T-helper 17 cell (primary cell): ENCODE measurements around the gene DEFB124. TPM values are rescaled to one million over a fixed set of nuclear protein-coding genes. Genes with fewer than 3 reads are reported as not detected.
"Not testable (repeated sequence)": the region's sequence is repeated elsewhere in the genome, so short reads cannot be mapped to it uniquely, and the experiment has no call there.

ENCODE experiments used
- ATAC-seq: fragments of 150-1000 bp; cut with Tn5 transposase; 2 replicates; pipeline ENCODE4 v1.10.0; 2021; ENCODE audit warnings: mild to moderate bottlenecking, moderate library complexity
- DNase-seq, 3 donors: peaks; one replicate each; pipeline versions ENCODE4 v3.0.0 to v3.0.0-alpha.2; 2020 to 2021
- H3K9me3 ChIP-seq: one replicate; pipeline ENCODE4 v1.7.0; 2013; ENCODE audit warnings: low read length, mild to moderate bottlenecking; ENCODE audit not compliant: control insufficient read depth, poor library complexity, severe bottlenecking
- H3K27ac Mint-ChIP-seq: one replicate; pipeline ENCODE4 v1.8.0; 2022; ENCODE audit warnings: mild to moderate bottlenecking, moderate library complexity, mixed read lengths
- H3K27me3 Mint-ChIP-seq: one replicate; pipeline ENCODE4 v1.8.0; 2022; ENCODE audit warnings: mixed read lengths
- H3K36me3 Mint-ChIP-seq: one replicate; pipeline ENCODE4 v1.8.0; 2022; ENCODE audit warnings: low read depth, mixed read lengths
- H3K4me1 Mint-ChIP-seq: one replicate; pipeline ENCODE4 v1.8.0; 2022; ENCODE audit warnings: mild to moderate bottlenecking, mixed read lengths
- H3K4me3 Mint-ChIP-seq: one replicate; pipeline ENCODE4 v1.8.0; 2022; ENCODE audit warnings: mild to moderate bottlenecking, moderate library complexity, mixed read lengths
- total RNA-seq, 4 donors: library from RNA in 2 of 4; stranded (reverse) in 2 of 4; gene quantifications; one replicate each; pipeline ENCODE4 v1.2.3 and lab custom pipeline; 2022 to 2026

DEFB124 gene
- total RNA-seq, 2 donors from 2014 or later = not detected

DNA sequence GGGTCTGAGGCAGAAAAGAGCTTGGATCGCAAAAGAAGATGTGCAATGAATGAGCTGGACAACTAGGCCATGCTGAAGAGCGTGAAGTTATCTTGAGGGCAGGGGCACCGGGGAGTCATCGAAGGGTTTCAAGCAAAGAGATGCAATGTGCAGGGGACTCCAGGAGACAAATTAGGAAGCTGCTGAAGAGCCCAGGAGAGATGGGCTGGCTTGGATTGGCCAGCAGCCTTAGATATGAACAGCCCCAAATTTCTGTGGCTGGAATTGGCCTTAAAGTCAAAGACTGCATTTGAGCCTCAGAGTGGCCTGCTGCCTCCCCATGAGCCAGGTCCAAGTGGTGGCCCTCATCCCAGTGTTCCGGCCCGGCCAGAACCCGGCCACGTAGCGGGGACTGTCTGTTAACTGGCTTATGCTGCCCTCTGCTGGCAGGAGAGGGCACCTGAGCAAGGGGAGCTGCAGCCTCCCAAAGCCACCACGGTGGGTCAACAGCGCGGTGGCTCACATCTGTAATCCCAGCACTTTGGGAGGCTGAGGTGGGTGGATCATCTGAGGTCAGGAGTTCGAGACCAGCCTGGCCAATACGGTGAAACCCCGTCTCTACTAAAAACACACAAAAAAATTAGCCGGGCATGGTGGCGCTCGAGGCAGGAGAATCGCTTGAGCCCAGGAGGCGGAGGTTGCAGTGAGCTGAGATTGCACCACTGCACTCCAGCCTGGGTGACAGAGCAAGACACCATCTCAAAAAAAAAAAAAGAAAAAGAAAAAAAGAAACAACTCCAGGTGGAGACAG lies 28.2 kb upstream of the DEFB124 start:
- peak; percentile 98 for ATAC-seq
- H3K4me3 Mint-ChIP-seq = not testable (repeated sequence)

DNA sequence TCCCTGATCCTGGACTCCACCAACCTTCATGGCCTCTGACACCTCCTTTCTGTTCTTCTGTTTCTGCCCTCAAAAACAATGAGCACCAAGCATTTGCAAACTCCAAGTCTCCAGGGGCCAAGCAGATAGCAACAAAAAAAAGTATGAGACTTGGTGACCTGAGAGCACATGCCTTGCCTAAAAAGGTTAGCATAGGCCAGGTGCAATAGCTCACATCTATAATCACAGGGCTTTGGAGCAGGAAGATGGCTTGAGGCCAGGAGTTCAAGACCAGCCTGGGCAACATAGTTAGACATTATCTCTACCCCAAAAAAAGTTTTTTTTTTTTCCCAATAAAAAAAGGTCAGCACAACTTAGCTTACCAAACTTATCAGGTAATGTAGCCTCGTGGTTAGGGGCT lies 25.6 kb upstream of the DEFB124 start:
- H3K27me3 Mint-ChIP-seq = peaks cover 49% of the 10 kb centered on the region
- H3K4me1 Mint-ChIP-seq = peaks cover 7% of the 10 kb centered on the region
- no peak for ATAC-seq

More for the DNA sequence above, 28.2 kb upstream of the DEFB124 start:
- DNase-seq = peak; percentile 56 to 71 (median 65)
- not testable (repeated sequence) for H3K36me3 Mint-ChIP-seq, H3K4me1 Mint-ChIP-seq, H3K9me3 ChIP-seq
- peak overlapping the region; percentile 60 for H3K27ac Mint-ChIP-seq
- H3K27me3 Mint-ChIP-seq = peaks cover 38% of the 10 kb centered on the region

GRCh38 chr20:31497838-31498540 lies 23.1 kb upstream of the DEFB124 start:
- H3K9me3 ChIP-seq = no peaks in the 10 kb centered on the region
- no peak overlapping the region for H3K27ac Mint-ChIP-seq
- peaks cover 3% of the 10 kb centered on the region for H3K4me1 Mint-ChIP-seq
- ATAC-seq (no peak), DNase-seq (no peak)
- H3K4me3 Mint-ChIP-seq = no peak overlapping the region
- H3K36me3 Mint-ChIP-seq = peaks cover 4% of the 10 kb centered on the region
- peaks cover 42% of the 10 kb centered on the region for H3K27me3 Mint-ChIP-seq

More for the DNA sequence above, 25.6 kb upstream of the DEFB124 start:
- Mint-ChIP-seq H3K36me3 (peaks cover 4% of the 10 kb centered on the region), H3K4me3 (no peak overlapping the region), H3K27ac (no peak overlapping the region)
- no peaks in the 10 kb centered on the region for H3K9me3 ChIP-seq
- no peak for DNase-seq

- Mint-ChIP-seq H3K27ac (no peak overlapping the region), H3K4me3 (no peak overlapping the region), H3K27me3 (peaks cover 42% of the 10 kb centered on the region), H3K4me1 (peaks cover 3% of the 10 kb centered on the region), H3K36me3 (peaks cover 4% of the 10 kb centered on the region)
- DNase-seq = no peak
- no peak for ATAC-seq
- no peaks in the 10 kb centered on the region for H3K9me3 ChIP-seq
Measured at GRCh38 chr20:31496761-31497295, 21.9 kb upstream of the DEFB124 start.

DNA sequence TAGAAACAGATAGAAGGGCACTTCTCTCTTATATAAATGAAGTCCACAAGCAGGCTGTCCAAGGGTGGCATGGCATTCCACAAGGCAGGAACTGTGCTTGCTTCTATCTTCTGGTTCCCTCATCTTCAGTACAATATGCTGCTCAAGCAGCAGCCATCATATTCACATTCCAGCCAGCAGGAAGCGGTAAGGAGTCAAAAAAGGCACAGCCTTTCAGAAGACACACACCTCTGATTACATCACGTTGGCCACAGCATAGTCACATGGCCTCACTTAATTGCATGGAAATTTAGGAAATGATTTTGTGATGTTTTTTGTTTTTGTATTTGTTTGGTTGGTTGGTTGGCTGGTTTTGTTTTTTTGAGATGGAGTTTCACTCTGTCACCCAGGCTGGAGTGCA lies 19.2 kb upstream of the DEFB124 start:
- Mint-ChIP-seq H3K27me3 (peaks cover 39% of the 10 kb centered on the region), H3K27ac (no peak overlapping the region), H3K4me3 (no peak overlapping the region), H3K36me3 (peaks cover 4% of the 10 kb centered on the region), H3K4me1 (peaks cover 3% of the 10 kb centered on the region)
- DNase-seq (no peak), ATAC-seq (no peak)
- no peaks in the 10 kb centered on the region for H3K9me3 ChIP-seq

DNA sequence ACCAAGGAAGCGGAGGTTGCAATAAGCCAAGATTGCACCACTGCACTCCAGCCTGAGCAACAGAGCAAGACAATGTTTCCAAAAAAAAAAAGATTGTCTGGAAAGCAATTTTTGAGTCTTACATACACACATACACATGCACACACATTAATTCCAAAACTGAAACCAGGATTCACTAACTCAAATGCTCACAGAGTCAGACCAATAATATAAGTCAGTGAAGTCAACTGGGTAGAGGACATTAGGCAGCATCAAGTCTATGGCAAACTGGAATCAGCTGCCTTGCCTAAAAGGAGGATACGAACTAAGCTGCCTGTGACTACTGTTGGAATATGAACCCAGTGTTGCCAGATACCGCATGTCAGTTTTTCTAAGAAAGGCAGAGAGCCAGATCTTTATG lies 15.8 kb upstream of the DEFB124 start:
- H3K4me3 Mint-ChIP-seq = no peak overlapping the region
- H3K36me3 Mint-ChIP-seq = no peaks in the 10 kb centered on the region
- no peak overlapping the region for H3K27ac Mint-ChIP-seq
- peaks cover 31% of the 10 kb centered on the region for H3K27me3 Mint-ChIP-seq
- ATAC-seq (no peak), DNase-seq (no peak)
- no peaks in the 10 kb centered on the region for H3K9me3 ChIP-seq
- H3K4me1 Mint-ChIP-seq = peaks cover 3% of the 10 kb centered on the region

GRCh38 chr20:31489152-31489551 lies 14.2 kb upstream of the DEFB124 start:
- no peak overlapping the region for H3K27ac Mint-ChIP-seq
- H3K36me3 Mint-ChIP-seq = no peaks in the 10 kb centered on the region
- H3K4me1 Mint-ChIP-seq = peaks cover 4% of the 10 kb centered on the region
- no peak for ATAC-seq
- H3K9me3 ChIP-seq = no peaks in the 10 kb centered on the region
- H3K27me3 Mint-ChIP-seq = peaks cover 35% of the 10 kb centered on the region
- DNase-seq = no peak
- H3K4me3 Mint-ChIP-seq = no peak overlapping the region

GRCh38 chr20:31488115-31488514 lies 13.2 kb upstream of the DEFB124 start:
- ATAC-seq (no peak), DNase-seq (no peak)
- no peak overlapping the region for H3K27ac Mint-ChIP-seq
- peaks cover 2% of the 10 kb centered on the region for H3K4me1 Mint-ChIP-seq
- no peaks in the 10 kb centered on the region for H3K9me3 ChIP-seq
- no peaks in the 10 kb centered on the region for H3K36me3 Mint-ChIP-seq
- no peak overlapping the region for H3K4me3 Mint-ChIP-seq
- peaks cover 33% of the 10 kb centered on the region for H3K27me3 Mint-ChIP-seq

- ATAC-seq = no peak
- DNase-seq = no peak
- no peak overlapping the region for H3K4me3 Mint-ChIP-seq
- peaks cover 2% of the 10 kb centered on the region for H3K4me1 Mint-ChIP-seq
- H3K27ac Mint-ChIP-seq = no peak overlapping the region
- peaks cover 3% of the 10 kb centered on the region for H3K36me3 Mint-ChIP-seq
- peaks cover 55% of the 10 kb centered on the region for H3K27me3 Mint-ChIP-seq
- H3K9me3 ChIP-seq = no peaks in the 10 kb centered on the region
Measured at GRCh38 chr20:31485450-31486339, 10.8 kb upstream of the DEFB124 start.

DNA sequence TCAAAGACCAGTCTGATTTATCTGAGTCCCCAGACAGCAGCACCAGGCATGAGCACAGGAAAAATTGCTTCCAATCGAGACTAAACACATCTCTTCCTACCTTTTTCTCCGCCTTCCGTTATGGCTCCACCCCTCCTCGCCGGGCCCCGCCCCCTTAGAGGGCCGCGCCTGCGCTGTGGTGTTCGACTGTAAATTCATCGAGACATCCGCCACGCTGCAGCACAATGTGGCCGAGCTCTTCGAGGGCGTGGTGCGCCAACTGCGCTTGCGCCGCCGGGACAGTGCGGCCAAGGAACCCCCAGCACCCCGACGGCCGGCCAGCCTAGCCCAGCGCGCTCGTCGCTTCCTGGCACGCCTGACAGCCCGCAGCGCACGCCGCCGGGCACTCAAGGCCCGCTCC lies 9.1 kb upstream of the DEFB124 start:
- H3K4me3 Mint-ChIP-seq = no peak overlapping the region
- H3K27me3 Mint-ChIP-seq = peaks cover 61% of the 10 kb centered on the region
- peaks cover 2% of the 10 kb centered on the region for H3K4me1 Mint-ChIP-seq
- peaks cover 3% of the 10 kb centered on the region for H3K36me3 Mint-ChIP-seq
- H3K27ac Mint-ChIP-seq = no peak overlapping the region
- DNase-seq (no peak), ATAC-seq (no peak)
- H3K9me3 ChIP-seq = no peaks in the 10 kb centered on the region

GRCh38 chr20:31476643-31477215 lies 1.8 kb upstream of the DEFB124 start:
- no peak for ATAC-seq

DNA sequence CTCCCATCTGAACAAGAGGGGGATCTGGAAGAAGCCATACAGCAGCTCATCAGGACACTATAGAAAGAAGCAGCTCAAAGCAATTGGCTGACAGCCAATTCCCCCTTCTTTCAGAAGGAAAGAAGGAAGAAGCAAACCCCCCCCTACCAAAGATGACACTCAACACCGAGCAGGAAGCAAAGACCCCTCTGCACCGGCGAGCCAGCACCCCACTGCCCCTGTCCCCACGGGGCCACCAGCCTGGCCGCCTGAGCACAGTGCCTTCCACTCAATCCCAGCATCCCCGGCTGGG lies 1.3 kb upstream of the DEFB124 start:
- no peaks in the 10 kb centered on the region for H3K36me3 Mint-ChIP-seq
- no peak for ATAC-seq
- no peak for DNase-seq
- H3K4me1 Mint-ChIP-seq = peaks cover 5% of the 10 kb centered on the region
- no peak overlapping the region for H3K4me3 Mint-ChIP-seq
- peaks cover 60% of the 10 kb centered on the region for H3K27me3 Mint-ChIP-seq
- H3K9me3 ChIP-seq = no peaks in the 10 kb centered on the region
- H3K27ac Mint-ChIP-seq = no peak overlapping the region

More at GRCh38 chr20:31476643-31477215, 1.8 kb upstream of the DEFB124 start:
- H3K4me1 Mint-ChIP-seq = peaks cover 5% of the 10 kb centered on the region
- H3K27ac Mint-ChIP-seq = no peak overlapping the region
- H3K27me3 Mint-ChIP-seq = peaks cover 65% of the 10 kb centered on the region
- DNase-seq = no peak
- H3K36me3 Mint-ChIP-seq = no peaks in the 10 kb centered on the region
- no peaks in the 10 kb centered on the region for H3K9me3 ChIP-seq
- no peak overlapping the region for H3K4me3 Mint-ChIP-seq
